GM23338 (cell line): Measurements from ENCODE around the gene DTNA. TPM values are rescaled to one million over a fixed set of nuclear protein-coding genes. Genes with fewer than 3 reads are reported as not detected.

Experiments
- ATAC-seq: fragments of 200-7000 bp; cut with Tn5 transposase; 3 replicates; pipeline ENCODE4 v1.9.1; 2020
- DNase-seq: peaks from one replicate; pipeline ENCODE4 v3.0.0-alpha.2; 2015; ENCODE audit warnings: low spot score
- H2AFZ ChIP-seq: fragments of 200-600 bp; sonication (generic); 2 replicates; pipeline ENCODE4 v1.8.0; 2016; ENCODE audit warnings: antibody characterized with exemption, mild to moderate bottlenecking, moderate library complexity
- H3F3A ChIP-seq: fragments of 200-600 bp; sonication (generic); replicated peaks from 2 replicates; pipeline ENCODE4 v1.8.0; 2017; ENCODE audit warnings: antibody characterized with exemption, mixed run types, low read depth
- H3K27ac ChIP-seq: fragments of 200-600 bp; sonication (generic); 2 replicates; pipeline ENCODE4 v1.6.1; 2016; ENCODE audit warnings: low read depth
- H3K27me3 ChIP-seq: fragments of 200-600 bp; sonication (generic); 2 replicates; pipeline ENCODE4 v1.8.0; 2016; ENCODE audit warnings: mild to moderate bottlenecking, mixed run types, moderate library complexity; ENCODE audit not compliant: insufficient read depth
- H3K36me3 ChIP-seq: fragments of 200-600 bp; sonication (generic); 2 replicates; pipeline ENCODE4 v1.8.0; 2016; ENCODE audit warnings: mild to moderate bottlenecking; ENCODE audit not compliant: insufficient read depth
- H3K4me1 ChIP-seq: fragments of 200-600 bp; sonication (generic); 2 replicates; pipeline ENCODE4 v1.8.0; 2016; ENCODE audit warnings: mild to moderate bottlenecking, moderate library complexity; ENCODE audit not compliant: insufficient read depth
- H3K4me2 ChIP-seq: fragments of 200-600 bp; sonication (generic); 2 replicates; pipeline ENCODE4 v1.7.1; 2017; ENCODE audit warnings: mixed run types
- H3K4me3 ChIP-seq: fragments of 200-600 bp; sonication (generic); 2 replicates; pipeline ENCODE4 v1.6.1; 2016; ENCODE audit warnings: mixed run types
- H3K79me2 ChIP-seq: fragments of 200-600 bp; sonication (generic); replicated peaks from 2 replicates; pipeline ENCODE4 v1.8.0; 2017; ENCODE audit warnings: mild to moderate bottlenecking; ENCODE audit not compliant: insufficient read depth
- H3K9me2 ChIP-seq: fragments of 200-600 bp; sonication (generic); 2 replicates; pipeline ENCODE4 v1.8.0; 2017; ENCODE audit not compliant: insufficient read depth
- H4K20me1 ChIP-seq: fragments of 200-600 bp; sonication (generic); replicated peaks from 2 replicates; pipeline ENCODE4 v1.8.0; 2017; ENCODE audit warnings: mild to moderate bottlenecking; ENCODE audit not compliant: insufficient read depth
- H3K27ac Mint-ChIP-seq: 2 replicates; pipeline ENCODE4 v1.8.0; 2020; ENCODE audit warnings: inconsistent platforms, mild to moderate bottlenecking, moderate library complexity, mixed read lengths
- H3K27me3 Mint-ChIP-seq: 3 replicates; pipeline ENCODE4 v1.8.0; 2022; ENCODE audit warnings: low read depth, mild to moderate bottlenecking, moderate library complexity, mixed read lengths, inconsistent platforms; ENCODE audit not compliant: insufficient read depth, poor library complexity
- H3K36me3 Mint-ChIP-seq: 3 replicates; pipeline ENCODE4 v1.8.0; 2021; ENCODE audit warnings: low read depth, mild to moderate bottlenecking, inconsistent platforms, moderate library complexity, mixed read lengths
- H3K4me1 Mint-ChIP-seq: 3 replicates; pipeline ENCODE4 v1.8.0; 2020; ENCODE audit warnings: mild to moderate bottlenecking, inconsistent platforms, mixed read lengths
- H3K4me3 Mint-ChIP-seq: 3 replicates; pipeline ENCODE4 v1.8.0; 2021; ENCODE audit warnings: moderate library complexity, mild to moderate bottlenecking, inconsistent platforms, mixed read lengths
- H3K9me3 Mint-ChIP-seq: 3 replicates; pipeline ENCODE4 v1.8.0; 2020; ENCODE audit warnings: moderate library complexity, mild to moderate bottlenecking, inconsistent platforms, mixed read lengths
- CREB1 ChIP-seq: fragments of 250-450 bp; sonication (Bioruptor Pico); IDR thresholded peaks from 2 replicates; pipeline ENCODE4 v1.5.0; 2020; ENCODE audit warnings: low read depth, mild to moderate bottlenecking, moderate library complexity
- CTCF ChIP-seq, 2 experiments: fragments of 200-600 bp in 1 of 2; sonication (generic) in 1 of 2; conservative IDR thresholded peaks; 2 replicates each; pipeline versions ENCODE4 v1.5.1 to v1.6.1; 2016 to 2017; ENCODE audit warnings: antibody characterized with exemption in 2 of 2, low read depth in 2 of 2, mild to moderate bottlenecking in 2 of 2, moderate library complexity in 1 of 2
- ETS1 ChIP-seq: IDR thresholded peaks from 2 replicates; pipeline ENCODE4 v1.6.1; 2016; ENCODE audit warnings: antibody characterized with exemption
- EZH2 ChIP-seq: fragments of 200-600 bp; sonication (generic); IDR thresholded peaks from one replicate; pipeline ENCODE4 v1.8.0; 2017; ENCODE audit warnings: antibody characterized with exemption, mild to moderate bottlenecking, low read depth; ENCODE audit not compliant: unreplicated experiment
- EZH2phosphoT487 ChIP-seq: fragments of 200-600 bp; sonication (generic); IDR thresholded peaks from one replicate; pipeline ENCODE4 v1.8.1; 2018; ENCODE audit warnings: antibody characterized with exemption; ENCODE audit not compliant: unreplicated experiment
- JUNB ChIP-seq: IDR thresholded peaks from one replicate; pipeline ENCODE4 v1.6.1; 2016; ENCODE audit warnings: antibody characterized with exemption; ENCODE audit not compliant: unreplicated experiment
- POLR2AphosphoS5 ChIP-seq: IDR thresholded peaks from 2 replicates; pipeline ENCODE4 v1.6.1; 2016; ENCODE audit warnings: antibody characterized with exemption, low read depth
- STAT1 ChIP-seq: IDR thresholded peaks from one replicate; pipeline ENCODE4 v1.6.1; 2016; ENCODE audit warnings: antibody characterized with exemption; ENCODE audit not compliant: unreplicated experiment
- ZNF331 ChIP-seq: fragments of 250-450 bp; sonication (Bioruptor Pico); IDR thresholded peaks from 2 replicates; pipeline ENCODE4 v1.5.0; 2020; ENCODE audit warnings: low read depth, mild to moderate bottlenecking, moderate library complexity
- ZNF462 ChIP-seq: fragments of 250-450 bp; sonication (Bioruptor Pico); IDR thresholded peaks from 2 replicates; pipeline ENCODE4 v1.5.0; 2020; ENCODE audit warnings: mild to moderate bottlenecking, moderate library complexity
- polyA plus RNA-seq: library from polyadenylated mRNA; unstranded; fragments of >200 nt; fragmentation: Nextera tagmentation; extraction: Ambion mirVana; gene quantifications from 2 replicates; pipeline ENCODE4 v1.2.1, GENCODE V29; 2016
- total RNA-seq: library from RNA; depleted of rRNA; stranded (reverse); fragments of >200 nt; shearing (Covaris generic); gene quantifications from 2 replicates; pipeline ENCODE4 v1.2.3, GENCODE V29; 2014

The DTNA gene
- total and polyA plus RNA-seq, 2 experiments from 2014 or later, result 11.5 to 25.1 TPM

GRCh38 chr18:34816183-34816582, 106.1 kb downstream of the DTNA start (continued):
- no peak for TF ChIP-seq CTCF (conservative IDR thresholded peaks at IDR 0.05; ENCODE audit: low read depth in 2 of 2)
- TF ChIP-seq EZH2, result no peak

GRCh38 chr18:34817636-34818035, 107.5 kb downstream of the DTNA start:
- ATAC-seq (no peak), DNase-seq (no peak)
- no peaks in the 10 kb centered on the region for H3K9me2 ChIP-seq
- H4K20me1 ChIP-seq, result no peaks in the 10 kb centered on the region
- no peaks in the 10 kb centered on the region for H3K36me3 ChIP-seq
- 0 out of 2 replicates have a peak overlapping the region, but pooled peaks have one; percentile 65 for H3K27ac ChIP-seq
- no peaks in the 10 kb centered on the region for H3F3A ChIP-seq
- H3K79me2 ChIP-seq, result no peaks in the 10 kb centered on the region
- H3K4me3 ChIP-seq, result no peak overlapping the region
- Mint-ChIP-seq H3K27ac (no peak overlapping the region), H3K9me3 (no peaks in the 10 kb centered on the region), H3K4me1 (peaks cover 10% of the 10 kb centered on the region), H3K36me3 (no peaks in the 10 kb centered on the region), H3K4me3 (no peak overlapping the region), H3K27me3 (peaks cover 5% of the 10 kb centered on the region)
- no peaks in the 10 kb centered on the region for H3K27me3 ChIP-seq
- no peak overlapping the region for H3K4me2 ChIP-seq
- no peak overlapping the region for H2AFZ ChIP-seq
- H3K4me1 ChIP-seq, result 0 out of 2 replicates have a peak, but pooled peaks cover 6% of the 10 kb centered on the region
- TF ChIP-seq JUNB (no peak), ETS1 (no peak), CREB1 (no peak), ZNF331 (no peak), STAT1 (no peak), POLR2AphosphoS5 (no peak), ZNF462 (CRISPR knock-in tag) (no peak), CTCF (conservative IDR thresholded peaks at IDR 0.05; ENCODE audit: low read depth in 2 of 2) (no peak), EZH2phosphoT487 (no peak)
